Activated CD4-positive, alpha-beta T cell treated with anti-CD3 and anti-CD28 coated beads, Interleukin-2, amount 10 ng/mL, durations not matched to agents 7 days and 5 days (primary cell): ENCODE results near the gene WWOX. TPM values are rescaled to one million over a fixed set of nuclear protein-coding genes. Genes with fewer than 3 reads are reported as not detected.
"Not testable (repeated sequence)": the region's sequence is repeated elsewhere in the genome, so short reads cannot be mapped to it uniquely, and the experiment has no call there.

Experiments
- CTCF ChIA-PET: fragments of 350-600 bp; sonication (Branson Sonifier 250); formaldehyde crosslinking; loops from one replicate; lab custom pipeline; 2021; ENCODE audit warnings: antibody characterized with exemption; lab: Charles Lee
- POLR2A ChIA-PET: fragments of 350-600 bp; sonication (Branson Sonifier 250); formaldehyde crosslinking; loops from one replicate; lab custom pipeline; 2021; ENCODE audit warnings: antibody characterized with exemption; lab: Charles Lee
- DNase-seq: peaks from one replicate; pipeline ENCODE4 v3.0.0-alpha.2; 2020
- H3K27ac Mint-ChIP-seq: one replicate; pipeline ENCODE4 v1.8.0; 2021; ENCODE audit warnings: mild to moderate bottlenecking, moderate library complexity, mixed read lengths
- H3K27me3 Mint-ChIP-seq: one replicate; pipeline ENCODE4 v1.8.0; 2021; ENCODE audit warnings: mixed read lengths
- H3K36me3 Mint-ChIP-seq: one replicate; pipeline ENCODE4 v1.8.0; 2021; ENCODE audit warnings: low read depth, mixed read lengths
- H3K4me1 Mint-ChIP-seq: one replicate; pipeline ENCODE4 v1.8.0; 2021; ENCODE audit warnings: mixed read lengths
- H3K4me3 Mint-ChIP-seq: one replicate; pipeline ENCODE4 v1.8.0; 2021; ENCODE audit warnings: mild to moderate bottlenecking, moderate library complexity, mixed read lengths
- H3K9me3 Mint-ChIP-seq: one replicate; pipeline ENCODE4 v1.8.0; 2021; ENCODE audit warnings: mixed read lengths
- total RNA-seq, 2 experiments: library from RNA; stranded (reverse); gene quantifications; one replicate each; pipeline ENCODE4 v1.2.3, GENCODE V29; 2021

Gene WWOX
- total RNA-seq, 2 experiments from 2014 or later, result 22.2 to 28.9 TPM

GRCh38 chr16:79050063-79050462 lies 950.6 kb downstream of the WWOX start:
- Mint-ChIP-seq H3K4me1 (peaks cover 2% of the 10 kb centered on the region), H3K27ac (no peak overlapping the region), H3K27me3 (no peaks in the 10 kb centered on the region), H3K4me3 (no peak overlapping the region), H3K9me3 (peaks cover 2% of the 10 kb centered on the region), H3K36me3 (no peaks in the 10 kb centered on the region)
- CTCF ChIA-PET, result no interaction called here
- DNase-seq, result no peak
- POLR2A ChIA-PET, result no interaction called here

GRCh38 chr16:79051313-79051712 lies 951.9 kb downstream of the WWOX start:
- no peak overlapping the region for H3K27ac Mint-ChIP-seq
- CTCF ChIA-PET, result no interaction called here

DNA sequence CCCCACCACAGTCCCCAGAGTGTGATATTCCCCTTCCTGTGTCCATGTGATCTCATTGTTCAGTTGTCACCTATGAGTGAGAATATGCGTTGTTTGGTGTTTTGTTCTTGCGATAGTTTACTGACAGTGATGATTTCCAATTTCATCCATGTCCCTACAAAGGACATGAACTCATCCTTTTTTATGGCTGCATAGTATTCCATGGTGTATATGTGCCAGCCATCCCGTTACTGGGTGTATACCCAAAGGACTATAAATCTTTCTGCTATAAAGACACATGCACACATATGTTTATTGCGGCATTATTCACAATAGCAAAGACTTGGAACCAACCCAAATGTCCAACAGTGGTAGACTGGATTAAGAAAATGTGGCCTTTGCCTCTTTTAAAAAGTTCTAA lies 952.7 kb downstream of the WWOX start:
- POLR2A ChIA-PET, H3K27ac Mint-ChIP-seq, CTCF ChIA-PET, DNase-seq, H3K9me3 Mint-ChIP-seq, H3K4me3 Mint-ChIP-seq, H3K36me3 Mint-ChIP-seq, H3K4me1 Mint-ChIP-seq, H3K27me3 Mint-ChIP-seq: not testable (repeated sequence)

More at GRCh38 chr16:79051313-79051712, 951.9 kb downstream of the WWOX start:
- Mint-ChIP-seq H3K4me3 (no peak overlapping the region), H3K27me3 (no peaks in the 10 kb centered on the region), H3K4me1 (peaks cover 2% of the 10 kb centered on the region), H3K9me3 (peaks cover 2% of the 10 kb centered on the region), H3K36me3 (no peaks in the 10 kb centered on the region)
- no peak for DNase-seq
- POLR2A ChIA-PET, result interaction anchor here (0.6 kb wide), 1 partner anchor 15 kb away, joined by 3 read pairs; no protein-coding TSS in a partner anchor

DNA sequence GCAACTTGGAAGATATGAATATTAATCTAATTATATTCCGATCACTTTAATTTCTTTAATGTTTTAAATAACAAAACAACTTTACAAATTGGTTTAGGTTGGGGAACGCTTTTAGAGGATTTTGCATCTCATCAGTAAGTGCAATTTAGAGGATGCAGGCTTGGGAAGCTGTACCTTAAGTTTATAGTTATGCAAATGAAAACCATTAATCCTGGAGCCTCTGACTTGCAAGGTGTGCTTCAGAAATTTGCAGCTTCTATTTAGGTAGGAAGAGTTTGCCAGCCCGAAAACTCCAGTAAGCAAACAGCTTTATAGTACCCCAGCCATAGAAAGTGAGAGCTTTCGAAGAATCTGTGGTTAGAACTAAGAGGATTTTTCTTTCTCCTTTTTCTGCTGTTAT lies 954.1 kb downstream of the WWOX start:
- CTCF ChIA-PET, result interaction anchor here (0.7 kb wide), 1 partner anchor 8 kb away, joined by 4 read pairs; no protein-coding TSS in a partner anchor
- H3K9me3 Mint-ChIP-seq, result peaks cover 2% of the 10 kb centered on the region
- H3K27ac Mint-ChIP-seq, result no peak overlapping the region
- no peaks in the 10 kb centered on the region for H3K36me3 Mint-ChIP-seq
- no peak for DNase-seq
- H3K4me3 Mint-ChIP-seq, result no peak overlapping the region
- POLR2A ChIA-PET, result no interaction called here
- H3K4me1 Mint-ChIP-seq, result no peaks in the 10 kb centered on the region
- no peaks in the 10 kb centered on the region for H3K27me3 Mint-ChIP-seq

DNA sequence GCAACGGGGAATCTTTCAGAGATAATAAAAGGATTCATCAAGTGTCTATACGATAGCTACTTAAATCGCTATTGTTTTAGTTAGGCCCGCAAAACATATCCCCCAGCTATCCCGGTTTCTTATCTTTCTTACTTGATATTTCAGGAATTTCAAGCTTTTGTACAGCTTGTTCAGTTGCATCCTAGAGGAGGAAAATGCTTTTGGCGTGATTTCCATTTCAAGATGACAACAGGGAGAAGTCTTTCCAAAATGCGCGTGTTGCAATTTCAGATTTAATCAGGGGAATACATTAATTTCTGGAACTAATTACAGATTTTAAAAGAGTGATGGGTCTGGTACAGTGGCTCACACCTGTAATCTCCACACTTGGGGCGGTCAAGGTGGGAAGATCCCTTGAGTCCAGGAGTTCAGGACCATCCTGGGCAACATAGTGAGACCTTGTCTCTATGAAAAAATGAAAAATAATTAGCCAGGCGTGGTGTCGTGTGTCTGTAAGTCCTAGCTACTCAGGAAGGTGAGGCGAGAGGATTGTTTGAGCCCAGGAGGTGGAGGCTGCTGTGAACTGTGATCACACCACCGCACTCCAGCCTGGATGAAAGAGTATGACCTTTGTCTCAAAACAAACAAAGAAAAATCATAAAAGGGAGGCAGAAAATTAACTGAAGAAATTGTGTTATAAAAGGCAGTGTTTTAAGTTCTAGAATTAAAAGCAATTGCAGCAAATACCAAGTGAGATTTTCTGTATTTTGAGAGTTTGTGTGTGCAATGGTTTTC lies 954.9 kb downstream of the WWOX start:
- Mint-ChIP-seq H3K27ac (no peak overlapping the region), H3K9me3 (peaks cover 2% of the 10 kb centered on the region), H3K27me3 (no peaks in the 10 kb centered on the region), H3K36me3 (no peaks in the 10 kb centered on the region), H3K4me3 (no peak overlapping the region), H3K4me1 (no peaks in the 10 kb centered on the region)
- ChIA-PET CTCF (interaction anchor here (0.8 kb wide), 1 partner anchor 12 kb away, joined by 3 read pairs; no protein-coding TSS in a partner anchor), POLR2A (no interaction called here)
- no peak for DNase-seq

DNA sequence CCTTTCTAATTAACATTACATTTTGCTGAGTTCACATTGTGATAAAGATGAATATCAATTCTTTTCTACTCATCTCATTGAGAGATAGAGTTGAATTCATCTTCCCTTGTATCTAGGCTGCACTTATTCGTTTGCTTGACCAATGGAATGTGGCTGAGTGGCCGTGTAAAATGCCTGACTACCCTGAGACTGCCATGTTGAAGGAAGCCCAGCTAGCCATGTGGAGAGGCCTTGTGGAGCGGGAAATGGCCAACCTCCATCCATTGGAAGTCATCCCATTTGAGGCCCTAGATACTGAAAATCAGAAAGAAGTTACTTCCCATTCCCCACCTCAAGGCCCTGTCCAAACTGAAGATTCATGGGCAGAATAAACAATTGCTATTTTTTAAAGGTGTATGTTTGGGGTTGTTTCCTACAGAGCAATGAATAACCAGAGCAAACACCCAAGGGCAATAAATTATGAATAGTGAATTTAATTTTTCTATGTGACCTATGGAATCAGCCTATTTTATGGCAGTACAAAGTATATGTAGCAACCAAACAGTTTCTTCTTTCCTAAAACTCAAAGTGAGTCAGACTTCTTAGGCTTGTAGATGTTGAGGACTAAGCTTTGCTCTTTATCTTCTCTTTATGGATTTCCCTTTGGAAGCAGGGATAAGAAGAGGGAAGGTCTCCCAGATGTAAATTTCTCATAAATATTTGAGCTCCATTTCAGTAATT lies 956.0 kb downstream of the WWOX start:
- POLR2A ChIA-PET, result no interaction called here
- Mint-ChIP-seq H3K36me3 (no peaks in the 10 kb centered on the region), H3K27me3 (no peaks in the 10 kb centered on the region), H3K27ac (no peak overlapping the region), H3K4me3 (no peak overlapping the region), H3K9me3 (peaks cover 2% of the 10 kb centered on the region), H3K4me1 (no peaks in the 10 kb centered on the region)
- CTCF ChIA-PET, result no interaction called here
- no peak for DNase-seq

GRCh38 chr16:79061181-79061580 lies 961.7 kb downstream of the WWOX start:
- no peak overlapping the region for H3K27ac Mint-ChIP-seq
- H3K36me3 Mint-ChIP-seq, result no peaks in the 10 kb centered on the region
- H3K4me3 Mint-ChIP-seq, result no peak overlapping the region
- POLR2A ChIA-PET, result no interaction called here
- peaks cover 3% of the 10 kb centered on the region for H3K27me3 Mint-ChIP-seq
- CTCF ChIA-PET, result no interaction called here
- H3K4me1 Mint-ChIP-seq, result no peaks in the 10 kb centered on the region
- no peak for DNase-seq
- H3K9me3 Mint-ChIP-seq, result peaks cover 4% of the 10 kb centered on the region

DNA sequence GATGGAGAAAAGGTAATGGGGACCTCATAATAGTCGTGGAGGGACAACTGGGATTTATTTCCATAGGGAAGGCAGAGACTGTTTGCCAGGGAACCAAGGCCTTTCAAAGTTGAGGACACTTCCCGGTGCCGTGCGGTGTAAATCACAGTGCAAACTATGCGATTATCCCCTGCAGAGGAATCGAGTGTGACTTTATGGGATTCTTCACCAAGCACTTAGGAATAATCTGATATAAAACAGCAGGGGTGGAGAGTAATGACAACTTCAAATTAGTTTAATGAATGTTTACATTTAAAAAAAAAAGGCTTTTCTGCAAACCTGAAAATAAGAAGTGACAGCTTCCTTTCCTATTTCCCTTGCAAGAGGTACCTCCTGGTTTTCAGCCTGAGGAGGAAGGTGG lies 962.9 kb downstream of the WWOX start:
- CTCF ChIA-PET, result interaction anchor here (0.5 kb wide), 1 partner anchor 363 kb away, joined by 3 read pairs; no protein-coding TSS in a partner anchor
- Mint-ChIP-seq H3K27ac (no peak overlapping the region), H3K36me3 (peaks cover 1% of the 10 kb centered on the region), H3K4me1 (no peaks in the 10 kb centered on the region), H3K27me3 (peaks cover 3% of the 10 kb centered on the region), H3K9me3 (peaks cover 4% of the 10 kb centered on the region), H3K4me3 (no peak overlapping the region)
- POLR2A ChIA-PET, result no interaction called here
- DNase-seq, result no peak

DNA sequence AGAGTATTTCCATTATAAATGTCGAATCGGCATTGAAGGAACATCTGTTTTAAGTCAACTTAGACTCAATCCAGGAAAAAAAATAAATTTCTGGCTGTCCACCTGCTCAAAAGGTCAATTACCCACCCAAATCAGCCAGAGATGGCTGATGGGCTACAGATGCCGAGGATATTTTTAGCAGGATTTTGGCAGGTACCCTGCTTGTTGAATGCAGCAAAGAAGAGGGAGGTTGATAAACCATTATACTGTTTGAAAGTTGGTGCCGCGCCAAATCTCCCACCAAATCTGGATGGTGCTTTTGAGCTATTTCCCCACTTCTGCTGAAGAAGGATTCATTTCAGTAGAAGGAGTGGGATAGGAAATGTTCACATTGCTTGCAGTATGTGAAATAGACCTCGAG lies 963.4 kb downstream of the WWOX start:
- Mint-ChIP-seq H3K4me1 (no peaks in the 10 kb centered on the region), H3K9me3 (peaks cover 4% of the 10 kb centered on the region), H3K36me3 (peaks cover 2% of the 10 kb centered on the region), H3K4me3 (no peak overlapping the region), H3K27ac (no peak overlapping the region), H3K27me3 (peaks cover 3% of the 10 kb centered on the region)
- POLR2A ChIA-PET, result no interaction called here
- DNase-seq, result no peak
- CTCF ChIA-PET, result interaction anchor here (0.5 kb wide), 1 partner anchor 363 kb away, joined by 3 read pairs; no protein-coding TSS in a partner anchor

DNA sequence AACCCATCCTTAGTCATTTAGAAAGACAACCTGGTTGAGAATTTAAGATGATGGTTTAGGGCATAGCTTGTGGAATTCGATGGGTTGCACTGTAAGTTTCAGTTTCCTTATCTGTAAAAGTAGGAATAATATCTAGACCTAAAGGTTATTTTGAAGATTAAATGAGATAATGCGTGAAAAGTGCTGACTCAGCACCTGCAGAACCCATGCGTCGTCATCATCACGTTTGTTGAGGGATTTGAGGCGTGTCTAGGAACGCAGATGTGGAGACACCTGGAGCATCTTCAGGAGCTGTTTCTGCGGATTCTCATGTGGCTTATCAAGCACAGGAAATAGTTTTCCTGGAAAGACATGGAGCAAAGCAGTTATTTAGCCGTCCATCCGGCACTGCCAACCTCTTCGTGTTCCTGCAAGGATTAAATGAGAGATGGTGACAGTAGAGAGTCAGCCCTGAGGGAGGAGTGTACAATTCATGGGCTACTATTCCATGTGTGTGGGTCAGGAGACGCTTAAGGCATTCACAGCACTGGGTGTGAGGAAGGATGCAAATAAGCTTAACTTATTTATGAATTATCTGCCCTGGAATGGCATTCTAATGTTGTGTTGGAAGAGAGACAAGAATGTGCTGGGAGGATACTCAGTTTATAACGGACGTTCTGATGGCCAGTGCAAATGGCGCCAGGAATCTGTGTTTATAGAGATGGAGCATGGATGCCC lies 965.0 kb downstream of the WWOX start:
- CTCF ChIA-PET, result no interaction called here
- H3K27ac Mint-ChIP-seq, result no peak overlapping the region
- POLR2A ChIA-PET, result no interaction called here
- no peaks in the 10 kb centered on the region for H3K4me1 Mint-ChIP-seq
- H3K36me3 Mint-ChIP-seq, result peaks cover 2% of the 10 kb centered on the region
- H3K27me3 Mint-ChIP-seq, result peaks cover 3% of the 10 kb centered on the region
- H3K4me3 Mint-ChIP-seq, result no peak overlapping the region
- H3K9me3 Mint-ChIP-seq, result peaks cover 4% of the 10 kb centered on the region
- DNase-seq, result no peak

GRCh38 chr16:79066561-79066960 lies 967.1 kb downstream of the WWOX start:
- H3K27ac Mint-ChIP-seq, result no peak overlapping the region
- ChIA-PET CTCF (interaction anchor here (0.7 to 1.6 kb wide), 4 partner anchors 12 to 22 kb away, joined by 3 read pairs; no protein-coding TSS in a partner anchor), POLR2A (no interaction called here)
- H3K9me3 Mint-ChIP-seq, result peaks cover 4% of the 10 kb centered on the region
- H3K4me3 Mint-ChIP-seq, result no peak overlapping the region
- H3K36me3 Mint-ChIP-seq, result peaks cover 2% of the 10 kb centered on the region
- peaks cover 6% of the 10 kb centered on the region for H3K4me1 Mint-ChIP-seq
- DNase-seq, result no peak
- H3K27me3 Mint-ChIP-seq, result no peaks in the 10 kb centered on the region

GRCh38 chr16:79067600-79067999 lies 968.1 kb downstream of the WWOX start:
- Mint-ChIP-seq H3K27ac (no peak overlapping the region), H3K36me3 (peaks cover 2% of the 10 kb centered on the region), H3K4me3 (no peak overlapping the region), H3K9me3 (peaks cover 4% of the 10 kb centered on the region), H3K4me1 (peaks cover 6% of the 10 kb centered on the region), H3K27me3 (no peaks in the 10 kb centered on the region)
- ChIA-PET CTCF (interaction anchor here (1.5 kb wide), 1 partner anchor 23 kb away, joined by 3 read pairs; no protein-coding TSS in a partner anchor), POLR2A (no interaction called here)
- DNase-seq, result no peak
